ENCODE data around the gene ADD1. TPM values are rescaled to one million over a fixed set of nuclear protein-coding genes. Genes with fewer than 3 reads are reported as not detected.

ADD1 gene
- polyA plus RNA-seq, 1 donor (not counting 4 experiments of a cell fraction or from before 2014, with no cell fraction given): 109 TPM

- Histone ChIP-seq H3K4me1 (ENCODE audit: control insufficient read depth, extremely low read depth, insufficient read depth, low read length) (peaks cover 12% of the 10 kb centered on the region), H3K4me2 (ENCODE audit: control insufficient read depth, extremely low read depth, insufficient read depth, low read depth, low read length) (no peak overlapping the region), H3K4me3 (ENCODE audit: control insufficient read depth in 2 of 3, extremely low read depth in 1 of 3, insufficient read depth in 2 of 3, low read depth in 1 of 3, low read length in 3 of 3) (no peak overlapping the region), H3K79me2 (ENCODE audit: control insufficient read depth, insufficient read depth, low read length) (peaks cover 8% of the 10 kb centered on the region), H3K27me3 (ENCODE audit: control insufficient read depth, extremely low read depth, insufficient read depth, low read length) (no peaks in the 10 kb centered on the region), H3K9me1 (ENCODE audit: control insufficient read depth, extremely low read depth, insufficient read depth, low read length) (no peaks in the 10 kb centered on the region), H4K20me1 (ENCODE audit: control insufficient read depth, extremely low read depth, insufficient read depth, low read length) (peaks cover 16% of the 10 kb centered on the region), H3K9ac (ENCODE audit: control insufficient read depth, extremely low read depth, insufficient read depth, low read length) (no peak overlapping the region), H2AFZ (ENCODE audit: control insufficient read depth, low read length) (no peak overlapping the region), H3K36me3 (ENCODE audit: control insufficient read depth in 2 of 2, extremely low read depth in 1 of 2, insufficient read depth in 2 of 2, low read length in 2 of 2) (peaks cover 43 to 66% of the 10 kb centered on the region in 2 experiments), H3K27ac (ENCODE audit: control insufficient read depth, insufficient read depth, low read length) (no peak overlapping the region), H3K9me3 (ENCODE audit: control insufficient read depth, low read depth, low read length) (no peaks in the 10 kb centered on the region)
- no peak for DNase-seq (ENCODE audit: low read depth, low spot score)
- TF ChIP-seq, protein P1, sequence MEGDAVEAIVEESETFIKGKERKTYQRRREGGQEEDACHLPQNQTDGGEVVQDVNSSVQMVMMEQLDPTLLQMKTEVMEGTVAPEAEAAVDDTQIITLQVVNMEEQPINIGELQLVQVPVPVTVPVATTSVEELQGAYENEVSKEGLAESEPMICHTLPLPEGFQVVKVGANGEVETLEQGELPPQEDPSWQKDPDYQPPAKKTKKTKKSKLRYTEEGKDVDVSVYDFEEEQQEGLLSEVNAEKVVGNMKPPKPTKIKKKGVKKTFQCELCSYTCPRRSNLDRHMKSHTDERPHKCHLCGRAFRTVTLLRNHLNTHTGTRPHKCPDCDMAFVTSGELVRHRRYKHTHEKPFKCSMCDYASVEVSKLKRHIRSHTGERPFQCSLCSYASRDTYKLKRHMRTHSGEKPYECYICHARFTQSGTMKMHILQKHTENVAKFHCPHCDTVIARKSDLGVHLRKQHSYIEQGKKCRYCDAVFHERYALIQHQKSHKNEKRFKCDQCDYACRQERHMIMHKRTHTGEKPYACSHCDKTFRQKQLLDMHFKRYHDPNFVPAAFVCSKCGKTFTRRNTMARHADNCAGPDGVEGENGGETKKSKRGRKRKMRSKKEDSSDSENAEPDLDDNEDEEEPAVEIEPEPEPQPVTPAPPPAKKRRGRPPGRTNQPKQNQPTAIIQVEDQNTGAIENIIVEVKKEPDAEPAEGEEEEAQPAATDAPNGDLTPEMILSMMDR (optimal IDR thresholded peaks at IDR 0.05 in 1 of 3, IDR thresholded peaks at IDR 0.05 in 1 of 3, conservative IDR thresholded peaks at IDR 0.05 in 1 of 3; ENCODE audit: extremely low read depth in 1 of 3, insufficient read depth in 2 of 3, low read length in 3 of 3): no peak
- no peak for TF ChIP-seq EZH2 (IDR thresholded peaks at IDR 0.05; ENCODE audit: low read length)
- dilution Hi-C loops (cut with MboI; ENCODE audit: extremely low pct_ligation_motif_present, low sequenced_read_pairs): no loop called here
- no peak for FAIRE-seq
Observed at GRCh38 chr4:2942037-2942531, 98.4 kb downstream of the ADD1 start.

- Histone ChIP-seq H3K27ac (ENCODE audit: control insufficient read depth, insufficient read depth, low read length) (no peak overlapping the region), H3K9me1 (ENCODE audit: control insufficient read depth, extremely low read depth, insufficient read depth, low read length) (no peaks in the 10 kb centered on the region), H3K9me3 (ENCODE audit: control insufficient read depth, low read depth, low read length) (no peaks in the 10 kb centered on the region), H3K4me2 (ENCODE audit: control insufficient read depth, extremely low read depth, insufficient read depth, low read depth, low read length) (no peak overlapping the region), H3K9ac (ENCODE audit: control insufficient read depth, extremely low read depth, insufficient read depth, low read length) (no peak overlapping the region), H3K4me1 (ENCODE audit: control insufficient read depth, extremely low read depth, insufficient read depth, low read length) (peaks cover 5% of the 10 kb centered on the region), H2AFZ (ENCODE audit: control insufficient read depth, low read length) (no peak overlapping the region), H3K36me3 (ENCODE audit: control insufficient read depth in 2 of 2, extremely low read depth in 1 of 2, insufficient read depth in 2 of 2, low read length in 2 of 2) (peaks cover 50 to 66% of the 10 kb centered on the region in 2 experiments), H3K79me2 (ENCODE audit: control insufficient read depth, insufficient read depth, low read length) (peaks cover 8% of the 10 kb centered on the region), H4K20me1 (ENCODE audit: control insufficient read depth, extremely low read depth, insufficient read depth, low read length) (peaks cover 12% of the 10 kb centered on the region), H3K27me3 (ENCODE audit: control insufficient read depth, extremely low read depth, insufficient read depth, low read length) (no peaks in the 10 kb centered on the region), H3K4me3 (ENCODE audit: control insufficient read depth in 2 of 3, extremely low read depth in 1 of 3, insufficient read depth in 2 of 3, low read depth in 1 of 3, low read length in 3 of 3) (no peak overlapping the region)
- TF ChIP-seq, protein P1 (optimal IDR thresholded peaks at IDR 0.05 in 1 of 3, IDR thresholded peaks at IDR 0.05 in 1 of 3, conservative IDR thresholded peaks at IDR 0.05 in 1 of 3; ENCODE audit: extremely low read depth in 1 of 3, insufficient read depth in 2 of 3, low read length in 3 of 3): no peak
- no peak for TF ChIP-seq EZH2 (IDR thresholded peaks at IDR 0.05; ENCODE audit: low read length)
- FAIRE-seq: no peak
- no peak for DNase-seq (ENCODE audit: low read depth, low spot score)
- dilution Hi-C loops (cut with MboI; ENCODE audit: extremely low pct_ligation_motif_present, low sequenced_read_pairs): no loop called here
Observed at GRCh38 chr4:2942532-2943363, 99.1 kb downstream of the ADD1 start.
